Pulmonary artery endothelial cell (primary cell): Measurements from ENCODE around the gene C16orf78. TPM values are rescaled to one million over a fixed set of nuclear protein-coding genes. Genes with fewer than 3 reads are reported as not detected.
"Not testable (repeated sequence)": the region's sequence is repeated elsewhere in the genome, so short reads cannot be mapped to it uniquely, and the experiment has no call there.

Experiments used
- DNase-seq: peaks from one replicate; pipeline ENCODE4 v3.0.0-alpha.2; 2011; ENCODE audit warnings: low read depth, low spot score
- total RNA-seq: library from RNA; depleted of rRNA; stranded (reverse); fragments of >200 nt; gene quantifications from 2 replicates; pipeline ENCODE4 v1.2.3, GENCODE V29; 2014

The C16orf78 gene
- total RNA-seq, 1 donor from 2014 or later, result not detected

DNA sequence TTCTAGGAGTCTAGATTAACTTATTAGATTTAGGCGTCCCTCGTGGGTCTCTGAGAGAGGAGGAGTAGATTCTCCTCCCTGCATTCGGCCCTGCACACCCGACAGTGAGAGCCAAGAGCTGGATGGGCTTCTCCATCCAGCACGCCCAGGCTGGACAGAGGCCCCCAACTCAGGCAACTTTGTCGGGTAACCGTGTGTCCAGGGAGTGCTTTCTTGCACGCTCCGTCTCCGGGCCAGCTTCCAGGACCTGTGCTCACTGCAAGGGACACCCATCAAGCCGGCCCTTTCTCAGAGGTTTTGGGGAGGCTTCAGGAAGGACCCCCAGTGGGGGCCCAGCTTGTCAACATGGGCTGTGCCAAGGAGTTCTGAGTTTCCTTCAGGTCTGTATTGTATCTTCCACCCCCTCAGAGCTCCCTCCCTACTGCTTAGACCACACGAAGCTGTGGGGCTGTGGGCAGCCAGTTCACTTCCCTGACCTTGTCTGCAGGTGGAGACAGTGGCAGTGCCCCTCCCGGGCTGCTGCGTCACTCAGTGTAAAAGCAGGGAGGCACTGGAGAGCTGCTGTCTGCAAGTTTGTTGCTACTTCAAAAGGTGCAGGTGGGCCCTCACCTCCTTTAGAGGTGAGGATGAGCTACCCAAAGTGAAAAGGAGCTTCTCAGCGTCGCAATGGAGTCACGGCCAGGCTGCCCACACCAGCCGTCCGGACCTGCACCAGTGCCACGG lies 24.0 kb upstream of the C16orf78 start:
- no peak for DNase-seq

DNA sequence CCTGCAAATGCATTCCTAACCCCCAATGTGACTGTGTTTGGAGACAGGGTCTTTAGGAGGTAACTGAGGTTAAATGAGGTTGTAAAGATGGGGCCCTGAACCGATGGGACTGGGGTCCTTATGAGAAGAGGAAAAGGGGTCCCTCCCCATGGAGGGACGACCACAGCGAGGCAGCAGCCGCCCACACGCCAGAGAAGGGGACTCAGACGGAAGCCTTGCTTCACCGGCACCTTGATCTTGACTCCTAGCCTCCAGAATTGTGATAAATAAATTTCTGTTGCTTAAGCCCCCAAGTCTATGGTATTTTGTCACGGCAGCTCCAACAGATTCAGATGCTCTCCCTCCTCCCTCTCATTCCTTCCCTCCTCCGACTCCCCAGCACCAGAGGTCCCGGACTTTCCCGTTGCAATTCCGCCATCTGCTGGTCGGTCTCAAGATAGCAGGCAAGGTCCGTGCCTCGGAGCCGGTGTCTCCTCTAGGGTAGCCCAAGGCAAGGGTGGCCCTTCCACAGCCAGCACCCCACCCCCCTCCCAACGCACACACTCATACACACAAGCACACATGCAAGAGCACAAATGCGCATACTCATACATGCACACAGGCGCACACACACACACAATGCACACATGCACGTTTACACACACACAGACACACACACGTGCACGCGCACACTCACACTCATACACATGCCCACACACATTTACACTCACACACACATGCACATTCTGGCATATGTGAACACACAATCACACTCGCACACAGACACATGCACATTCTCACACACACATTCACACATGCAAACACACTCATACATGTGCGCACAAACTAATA lies 23.1 kb upstream of the C16orf78 start:
- DNase-seq, result no peak

DNA sequence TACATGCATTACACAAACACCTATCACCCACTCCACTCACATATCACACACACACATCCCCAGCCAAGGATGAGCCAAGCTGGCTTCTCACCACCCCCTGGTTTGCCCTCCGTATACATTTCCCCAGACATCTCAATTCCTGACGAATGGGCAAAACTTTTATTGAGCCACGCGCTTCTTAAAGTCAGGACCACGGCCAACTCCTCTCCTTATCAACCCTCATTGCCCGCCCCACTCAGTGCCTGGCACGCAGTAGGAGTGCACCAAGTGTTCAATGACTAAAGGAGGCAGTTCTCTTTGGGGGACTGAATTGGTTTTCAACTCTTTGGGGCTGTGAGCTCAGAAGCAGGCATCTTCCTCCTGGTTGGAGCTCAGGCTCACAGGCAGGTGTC lies 22.5 kb upstream of the C16orf78 start:
- no peak for DNase-seq

DNA sequence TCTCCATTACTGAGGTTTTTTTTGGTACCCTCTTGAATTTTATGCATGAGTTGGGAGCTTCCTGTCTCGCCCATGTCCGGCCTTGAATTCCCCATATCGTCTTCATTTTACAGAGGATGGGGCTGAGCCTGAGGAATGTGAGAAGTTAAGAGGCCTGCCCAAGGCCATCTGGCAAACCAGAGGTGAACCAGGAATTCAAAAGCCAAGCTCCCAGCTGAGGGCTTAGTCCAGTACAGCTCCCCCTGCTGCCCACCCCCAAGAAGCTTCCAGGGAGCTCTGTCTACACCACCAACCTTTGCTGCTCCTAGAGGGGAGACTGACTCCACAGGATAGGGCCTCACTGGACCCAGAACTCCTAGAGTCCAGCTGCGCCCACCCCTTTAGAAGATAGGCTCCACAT lies 20.7 kb upstream of the C16orf78 start:
- DNase-seq, result no peak

DNA sequence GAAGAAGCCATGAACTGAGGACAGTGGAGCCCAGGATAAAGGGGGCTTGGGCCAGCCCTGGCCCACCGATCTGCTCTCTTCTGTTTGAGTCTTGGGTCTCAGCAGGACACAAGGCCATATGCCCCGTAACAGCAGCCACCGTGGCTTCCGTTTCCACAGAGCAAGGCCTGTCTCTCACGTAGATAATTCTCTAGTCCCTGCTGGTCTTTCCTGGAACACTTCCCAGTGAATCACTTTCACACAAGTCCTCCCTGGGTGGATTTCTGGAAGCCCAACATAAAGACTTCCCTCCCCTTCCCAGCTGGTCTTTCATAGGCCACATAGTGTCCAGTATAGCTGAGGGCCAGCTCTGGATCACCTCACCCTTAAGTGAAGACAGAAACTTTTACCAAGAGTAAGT lies 19.9 kb upstream of the C16orf78 start:
- no peak for DNase-seq

DNA sequence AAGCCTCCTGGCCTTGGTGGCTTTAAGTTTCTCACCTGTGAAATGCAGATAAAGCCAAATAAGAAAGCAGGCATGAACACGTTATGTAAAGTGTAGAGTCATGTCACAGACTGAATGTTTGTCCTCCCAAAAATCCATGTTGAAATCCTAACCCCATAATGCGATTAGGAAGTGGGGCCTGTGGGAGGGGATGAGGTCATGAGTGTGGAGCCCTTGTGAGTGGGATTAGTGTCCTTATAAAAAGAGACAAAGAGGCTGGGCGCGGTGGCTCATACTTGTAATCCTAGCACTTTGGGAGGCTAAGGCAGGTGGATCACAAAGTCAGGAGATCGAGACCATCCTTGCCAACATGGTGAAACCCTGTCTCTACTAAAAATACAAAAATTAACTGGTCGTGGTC lies 19.5 kb upstream of the C16orf78 start:
- no peak for DNase-seq

DNA sequence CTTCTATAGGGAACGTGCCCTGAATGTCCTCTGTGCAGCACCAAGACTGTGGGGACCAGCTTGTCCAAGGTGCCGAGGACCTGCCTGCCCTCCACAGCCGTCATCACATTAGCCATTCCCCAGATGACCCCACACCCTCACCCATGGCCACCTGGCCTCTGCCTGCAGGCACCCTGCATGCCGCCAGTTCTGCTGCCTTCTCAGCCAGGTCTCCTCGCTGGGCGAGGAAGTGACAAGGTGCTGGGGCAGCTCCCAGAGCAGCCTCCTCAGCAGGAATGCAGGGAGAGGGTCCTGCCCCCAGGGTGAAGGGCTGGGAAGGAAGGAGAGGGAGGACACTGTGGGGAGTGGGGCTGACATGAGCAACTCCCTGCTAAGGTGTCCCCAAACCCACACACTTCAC lies 18.6 kb upstream of the C16orf78 start:
- no peak for DNase-seq

DNA sequence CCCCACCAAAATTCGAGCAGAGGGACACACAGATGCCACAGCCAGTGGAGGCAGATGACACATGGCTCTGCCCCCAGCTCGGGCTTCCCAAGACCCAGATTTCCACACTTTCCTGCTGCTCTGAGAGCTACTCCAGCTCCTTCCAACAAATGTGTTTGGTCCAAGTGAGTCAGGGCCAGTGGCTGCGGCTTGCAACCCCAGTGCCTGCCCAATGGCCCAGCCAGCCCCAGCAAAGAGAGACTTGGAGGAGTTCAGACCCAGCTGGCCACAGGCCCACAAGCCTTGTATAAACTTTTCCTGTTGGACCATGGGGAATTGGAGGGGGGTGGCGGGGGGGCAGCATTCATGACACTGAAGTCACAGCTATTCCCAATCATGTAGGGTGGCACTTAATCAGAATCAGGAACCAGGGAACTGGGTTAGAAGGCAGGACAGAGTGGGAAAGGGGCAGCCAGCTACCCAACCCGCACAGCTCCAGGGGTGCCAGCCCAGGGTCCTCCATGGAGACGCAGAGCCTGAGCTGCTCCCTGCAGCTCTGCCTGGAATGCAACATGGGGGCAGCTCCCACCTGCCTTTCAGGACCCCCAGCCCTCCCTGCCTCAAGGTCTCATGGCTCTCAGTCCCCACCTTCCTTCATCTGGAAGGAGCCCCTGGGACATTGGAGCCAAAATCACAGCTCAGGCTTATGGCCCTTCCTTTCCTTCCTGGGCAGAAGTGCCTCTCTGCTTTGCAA lies 17.5 kb upstream of the C16orf78 start:
- DNase-seq, result no peak

DNA sequence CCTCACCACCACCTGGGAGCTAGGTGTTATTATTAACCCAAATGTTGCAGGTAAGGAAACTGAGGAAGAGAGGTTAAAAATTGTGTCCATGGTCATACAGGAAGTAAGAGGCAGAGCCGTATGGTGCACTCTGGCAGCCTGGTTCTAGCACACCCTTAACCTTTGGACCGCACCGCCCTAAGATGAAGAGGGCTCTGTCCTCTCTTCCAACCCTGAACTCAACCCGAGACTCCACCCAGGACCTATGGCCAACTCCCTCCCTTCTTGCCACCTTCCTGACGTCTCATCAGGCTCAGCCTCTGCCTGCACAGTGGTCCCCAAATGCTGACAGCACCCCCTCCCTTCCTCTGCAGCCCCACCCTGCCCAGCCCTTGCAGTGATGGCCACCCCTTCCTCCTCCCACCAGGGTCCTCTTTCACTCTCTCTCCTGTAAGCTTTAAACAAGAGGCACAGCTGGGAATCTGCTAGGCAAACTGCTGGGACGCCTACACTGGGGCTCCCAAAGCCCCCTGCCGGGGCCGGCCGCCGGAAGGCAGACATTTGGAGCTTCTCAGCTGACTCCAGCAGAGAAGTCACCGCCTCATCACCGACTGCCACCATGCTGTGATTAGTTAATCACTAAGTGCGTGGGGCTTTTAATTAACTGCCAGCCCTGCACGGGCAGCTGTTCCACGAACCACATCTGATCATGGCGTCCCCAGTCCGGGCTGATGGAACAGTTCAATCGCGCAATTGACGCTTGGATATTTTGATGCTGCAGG lies 16.7 kb upstream of the C16orf78 start:
- DNase-seq, result no peak

DNA sequence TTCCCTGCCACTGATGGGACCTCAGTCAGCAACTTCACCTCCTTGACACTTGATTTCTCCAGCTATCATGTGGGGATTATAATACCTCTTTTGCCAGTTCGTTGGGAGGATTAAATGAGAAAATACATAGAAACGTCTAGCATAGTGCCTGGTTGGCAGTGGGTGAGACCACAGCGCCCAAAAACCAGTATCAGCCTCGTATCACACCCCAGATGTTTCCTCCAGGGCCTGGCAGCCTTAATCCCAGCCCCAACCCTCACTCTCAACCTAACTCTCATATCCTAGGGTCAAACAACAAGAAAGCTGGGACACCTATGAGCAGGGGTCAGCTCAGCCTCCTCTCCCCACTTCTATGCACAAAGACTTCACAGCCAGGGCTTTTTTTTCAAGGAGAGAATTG lies 14.0 kb upstream of the C16orf78 start:
- no peak for DNase-seq

DNA sequence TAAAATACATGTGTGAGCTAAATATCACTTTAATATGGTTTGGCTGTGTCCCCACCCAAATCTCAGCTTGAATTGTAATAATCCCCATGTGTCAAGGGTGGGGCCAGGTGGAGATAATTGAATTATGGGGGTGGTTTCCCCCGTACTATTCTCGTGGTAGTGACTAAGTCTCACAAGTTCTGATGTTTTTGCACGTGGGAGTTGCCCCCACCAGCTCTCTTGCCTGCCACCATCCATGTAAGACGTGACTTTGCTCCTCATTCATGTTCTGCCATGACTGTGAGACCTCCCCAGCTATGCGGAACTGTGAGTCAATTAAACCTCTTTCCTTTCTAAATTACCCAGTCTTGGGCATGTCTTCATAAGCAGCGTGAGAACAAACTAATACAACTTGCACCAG lies 11.9 kb upstream of the C16orf78 start:
- DNase-seq, result not testable (repeated sequence)

DNA sequence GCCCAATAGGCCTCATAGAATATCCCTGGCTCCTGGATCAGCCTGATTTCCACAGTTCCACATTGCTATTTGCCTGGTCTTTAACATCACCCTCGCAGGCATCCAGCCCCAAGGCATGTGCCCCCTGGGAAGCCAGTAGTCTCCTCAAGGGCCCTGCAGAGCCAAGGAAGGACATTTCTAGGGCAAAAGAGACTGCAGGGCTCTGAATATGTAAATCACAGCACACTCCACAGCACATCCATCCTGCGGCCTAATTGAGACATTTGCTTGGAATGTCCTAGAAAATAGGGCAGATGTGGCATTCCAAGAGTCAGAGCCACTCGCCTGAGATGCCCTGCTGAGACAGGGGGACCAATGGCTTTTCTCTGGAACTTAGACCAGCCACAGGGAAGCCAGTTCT lies 11.4 kb upstream of the C16orf78 start:
- DNase-seq, result no peak

DNA sequence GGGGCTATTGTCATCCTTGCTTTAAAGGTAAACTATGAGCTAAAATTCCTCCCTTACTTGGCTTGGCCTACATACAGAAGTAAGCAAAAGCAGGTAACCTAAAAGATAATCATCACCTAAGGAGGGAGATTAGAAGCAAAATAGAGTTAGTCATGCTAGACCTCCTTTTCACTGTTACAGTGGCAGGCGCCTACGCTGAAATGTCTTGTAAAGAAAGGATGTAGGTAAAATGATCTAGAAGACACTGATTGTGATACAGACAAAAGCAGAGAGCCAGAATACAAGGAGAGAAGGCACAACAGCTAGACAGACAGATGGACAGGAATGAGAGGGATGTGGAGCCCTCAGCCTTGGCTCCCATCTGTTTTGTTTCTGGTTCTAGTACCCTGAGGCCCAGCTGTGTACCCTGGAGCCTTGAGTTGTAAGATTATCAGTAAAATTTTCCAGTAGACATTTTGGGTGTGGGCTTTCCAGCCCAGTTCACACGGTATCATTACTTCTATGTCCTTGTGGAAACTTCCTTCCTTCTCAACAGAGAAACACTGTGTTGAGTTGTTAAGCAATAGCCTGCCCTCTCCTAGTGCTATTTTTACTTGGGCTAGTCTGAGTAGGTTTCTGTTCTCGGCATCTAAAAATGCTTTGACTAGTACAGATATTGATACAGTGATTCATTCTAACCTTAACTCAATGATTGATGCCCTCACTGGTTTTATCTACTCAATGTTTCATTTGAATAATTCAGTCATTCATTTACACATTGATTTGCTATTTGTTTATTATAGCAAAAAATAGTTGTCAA lies 7.7 kb upstream of the C16orf78 start:
- no peak for DNase-seq

DNA sequence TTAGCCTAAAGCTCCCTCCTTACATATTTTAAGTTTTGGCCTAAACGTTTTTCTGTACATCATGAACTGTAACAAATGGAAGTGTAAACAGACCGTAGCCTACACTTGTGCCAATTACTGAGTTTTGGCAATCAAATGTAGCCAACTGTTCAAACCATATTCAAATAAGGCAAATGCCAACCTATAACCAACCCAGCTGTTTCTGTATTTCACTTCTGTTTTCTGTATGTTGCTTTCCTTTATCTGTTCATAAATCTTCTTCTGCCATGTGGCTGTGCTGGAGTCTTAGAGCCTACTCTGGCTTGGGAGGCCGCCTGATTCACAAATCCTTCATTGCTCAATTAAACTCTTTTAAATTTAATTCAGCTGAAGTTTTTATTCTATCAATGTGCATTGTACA lies 6.9 kb upstream of the C16orf78 start:
- no peak for DNase-seq

DNA sequence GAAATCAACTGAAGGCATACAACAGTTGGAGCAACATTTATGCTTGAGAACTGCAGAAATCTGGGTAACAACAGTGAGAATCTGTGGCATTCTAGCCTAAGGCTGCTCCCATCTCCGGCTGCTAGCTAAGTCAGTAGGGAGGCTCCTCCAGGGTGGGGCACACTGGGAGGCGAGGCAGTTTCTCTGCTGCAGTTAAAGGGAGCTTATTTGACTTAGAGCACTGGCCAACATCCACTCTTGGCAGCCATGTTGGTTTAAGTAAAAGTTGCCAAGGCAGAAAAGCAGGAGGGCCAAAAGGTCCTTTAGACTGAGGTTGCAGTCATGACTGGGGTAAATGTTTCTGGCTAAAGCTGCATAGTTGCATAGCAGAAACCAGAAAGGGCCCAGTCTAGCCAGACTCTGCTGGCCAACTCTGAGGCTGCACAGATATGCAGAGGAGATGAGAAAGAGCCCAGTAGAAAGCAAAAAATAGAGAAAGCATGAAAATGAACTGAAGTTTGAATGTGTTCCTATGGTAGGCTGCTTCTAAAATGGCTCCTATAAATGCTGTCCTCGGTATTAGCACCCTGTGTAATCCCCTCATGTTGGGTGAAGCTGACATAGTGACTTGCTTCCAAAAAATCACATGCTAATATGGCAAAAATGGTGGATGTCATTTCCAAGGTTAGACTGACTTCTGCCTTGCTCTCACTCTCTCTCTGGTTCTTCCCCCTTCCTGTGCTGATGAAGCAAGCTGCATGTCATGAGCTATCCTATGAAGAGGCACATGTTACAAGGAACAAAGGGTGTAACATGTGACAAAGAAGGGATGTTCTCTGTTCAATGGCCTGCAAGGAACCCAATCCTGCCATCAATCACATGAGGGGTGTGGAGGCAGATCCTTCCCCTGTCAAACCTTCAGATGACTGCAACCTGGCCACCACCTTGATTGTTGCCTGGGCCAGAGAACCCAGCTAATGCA lies 3.7 kb upstream of the C16orf78 start:
- no peak for DNase-seq

DNA sequence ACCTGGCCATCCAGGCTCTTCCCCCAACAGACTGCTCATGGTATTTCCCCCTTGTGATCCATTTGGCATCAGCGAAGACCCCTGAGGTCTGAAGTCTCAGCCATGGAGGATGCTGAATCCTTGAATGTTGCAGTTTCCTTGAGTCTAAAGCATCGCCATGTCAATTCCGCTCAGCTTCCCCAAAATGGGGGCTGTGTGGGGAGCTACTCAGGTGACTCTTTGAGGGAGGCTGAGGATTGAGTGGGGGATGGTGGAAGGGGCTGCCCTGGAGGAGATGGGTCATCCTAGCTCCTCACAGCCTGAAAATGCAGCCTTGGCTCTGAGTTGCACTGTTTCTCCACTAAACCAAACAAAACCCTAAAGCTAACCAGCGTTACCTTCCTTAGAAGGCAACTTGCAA lies 2.6 kb downstream of the C16orf78 start:
- DNase-seq, result no peak

DNA sequence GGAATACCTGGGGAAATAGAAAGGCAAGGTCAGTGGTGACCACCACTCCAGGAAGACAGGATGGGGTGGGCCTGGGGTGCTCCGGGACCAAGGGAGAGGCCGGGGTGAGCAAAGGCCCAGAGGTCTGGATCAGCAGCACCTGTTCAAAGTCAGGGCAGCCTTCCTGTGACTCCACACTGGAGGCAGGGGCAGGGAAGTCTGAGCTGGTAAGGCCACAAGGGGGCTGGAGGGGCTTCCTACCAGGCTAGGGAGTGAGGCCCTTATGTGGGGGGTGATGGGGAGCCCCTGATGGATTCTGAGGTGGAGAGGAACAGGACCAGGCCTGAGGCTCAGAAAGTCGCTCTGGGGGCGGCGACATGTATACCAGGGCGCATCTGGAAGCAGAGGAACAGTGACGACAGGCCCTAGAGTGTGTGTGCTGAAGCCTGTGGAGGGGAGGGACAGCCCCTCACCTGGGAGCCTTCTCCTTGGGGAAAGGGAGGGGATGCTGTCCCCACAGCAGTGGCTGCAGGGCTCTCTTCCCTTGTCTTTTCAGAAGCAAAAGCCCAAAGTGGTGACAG lies 3.7 kb downstream of the C16orf78 start:
- DNase-seq, result no peak

DNA sequence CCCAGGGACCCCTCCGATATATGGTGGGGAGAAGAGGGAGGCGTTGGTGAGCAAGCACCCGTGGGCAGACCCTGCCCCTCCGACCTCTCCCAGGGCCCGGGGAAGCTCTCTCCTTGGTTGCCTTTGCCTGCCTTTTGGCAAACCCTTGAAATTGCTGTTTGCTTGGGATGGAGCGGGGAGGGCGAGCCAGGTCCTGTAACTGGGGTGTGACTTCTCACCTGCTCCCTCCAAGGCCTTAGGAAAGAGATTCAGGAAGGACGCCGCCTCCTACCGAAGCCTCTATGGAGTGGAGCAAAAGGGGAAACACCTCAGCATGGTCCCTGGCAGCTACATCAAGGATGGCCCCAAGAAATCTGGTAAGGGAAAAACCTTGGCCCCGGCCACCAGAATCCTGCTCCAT lies 4.6 kb downstream of the C16orf78 start:
- no peak for DNase-seq

DNA sequence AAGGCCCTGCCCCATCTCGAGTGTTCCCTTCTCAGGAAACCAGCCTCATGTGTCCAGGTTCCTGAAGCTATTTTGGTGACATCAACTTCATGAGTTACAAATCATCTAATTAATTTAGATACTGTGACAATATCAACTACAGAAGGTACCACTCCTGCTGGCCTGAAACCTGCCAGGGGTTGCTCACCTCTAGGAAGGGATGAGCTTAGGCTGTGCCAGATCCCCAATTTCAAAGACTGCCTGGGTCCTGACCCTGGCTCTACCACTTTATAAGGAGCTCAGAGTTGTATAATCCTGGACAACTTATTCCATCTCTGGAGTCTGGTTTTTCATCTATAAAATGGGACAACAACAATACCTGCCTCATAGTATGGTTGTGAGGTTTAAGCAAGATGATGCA lies 5.2 kb downstream of the C16orf78 start:
- DNase-seq, result no peak
